Fibroblast of pulmonary artery (primary cell): Measurements from ENCODE around the gene C19orf18.
A peak's percentile ranks its signal among the peaks of the same experiment; 100 is the strongest.

Source experiments
- DNase-seq: peaks from one replicate; pipeline ENCODE4 v3.0.0-alpha.2; 2010; ENCODE audit warnings: low read depth
- H3K4me3 ChIP-seq: replicated peaks from 2 replicates; pipeline ENCODE4 v1.5.1; 2011; ENCODE audit warnings: low read depth, mild to moderate bottlenecking, control low read depth, low read length, moderate library complexity
- CTCF ChIP-seq: IDR thresholded peaks from 2 replicates; pipeline ENCODE4 v1.5.1; 2011; ENCODE audit warnings: mild to moderate bottlenecking, control low read depth, low read length, inconsistent platforms; ENCODE audit errors: missing control alignments

C19orf18 gene

GRCh38 chr19:57949296-57949695 lies 25.0 kb downstream of the C19orf18 start:
- H3K4me3 ChIP-seq = no peak overlapping the region
- TF ChIP-seq CTCF = no peak
- DNase-seq = no peak

GRCh38 chr19:57947419-57948134 lies 26.8 kb downstream of the C19orf18 start, which contains the start of gene ZNF256:
ZNF256 (minus strand) TSS chr19:57947706; CDS start chr19:57947474, 232 bp downstream.
- peak; percentile 55 for TF ChIP-seq CTCF
- H3K4me3 ChIP-seq = peak within 1 kb of the TSS; percentile 87
- DNase-seq = peak; percentile 96

GRCh38 chr19:57947088-57947418 lies 27.3 kb downstream of the C19orf18 start:
- DNase-seq = no peak
- no peak for TF ChIP-seq CTCF
- peak overlapping the region; percentile 87 for H3K4me3 ChIP-seq

- H3K4me3 ChIP-seq = peak overlapping the region; percentile 87
- DNase-seq = no peak
- no peak for TF ChIP-seq CTCF
Observed at GRCh38 chr19:57946316-57946715, 28.0 kb downstream of the C19orf18 start.

- no peak overlapping the region for H3K4me3 ChIP-seq
- no peak for TF ChIP-seq CTCF
- DNase-seq = no peak
Observed at GRCh38 chr19:57941593-57941992, 32.7 kb downstream of the C19orf18 start.

- DNase-seq = no peak
- no peak for TF ChIP-seq CTCF
- H3K4me3 ChIP-seq = no peak overlapping the region
Observed at GRCh38 chr19:57935731-57936130, 38.6 kb downstream of the C19orf18 start.
